Naive thymus-derived CD4-positive, alpha-beta T cell (primary cell): Measurements from ENCODE around the gene FAM32A. TPM values are rescaled to one million over a fixed set of nuclear protein-coding genes. Genes with fewer than 3 reads are reported as not detected.

ENCODE experiments used
- ATAC-seq: fragments of 150-1000 bp; cut with Tn5 transposase; 2 replicates; pipeline ENCODE4 v1.10.0; 2021; ENCODE audit warnings: mild to moderate bottlenecking, moderate library complexity
- CTCF ChIA-PET: fragments of 350-600 bp; sonication (Branson Sonifier 250); formaldehyde crosslinking; loops from one replicate; lab custom pipeline; 2021; ENCODE audit warnings: antibody characterized with exemption; lab: Charles Lee
- POLR2A ChIA-PET: fragments of 350-600 bp; sonication (Branson Sonifier 250); formaldehyde crosslinking; loops from one replicate; lab custom pipeline; 2021; ENCODE audit warnings: antibody characterized with exemption, inconsistent platforms; lab: Charles Lee
- DNase-seq, 9 donors: peaks; one replicate each; pipeline versions ENCODE4 v3.0.0 to v3.0.0-alpha.2; 2020 to 2022; ENCODE audit warnings: mixed read lengths in 1 of 9
- H3K27ac ChIP-seq: one replicate; pipeline ENCODE4 v1.7.0; 2013; ENCODE audit warnings: mild to moderate bottlenecking, low read depth, low read length, moderate library complexity
- H3K27me3 ChIP-seq, 2 donors: one replicate each; pipeline ENCODE4 v1.7.0; 2013; ENCODE audit warnings: low read length in 2 of 2, mild to moderate bottlenecking in 2 of 2, moderate library complexity in 2 of 2; ENCODE audit not compliant: control insufficient read depth in 2 of 2, insufficient read depth in 2 of 2
- H3K36me3 ChIP-seq, 3 experiments: 1 replicate in 2 of 3; 2 replicates in 1 of 3; pipeline ENCODE4 v1.7.0; 2013; ENCODE audit warnings: low read length in 3 of 3, mild to moderate bottlenecking in 3 of 3, moderate library complexity in 1 of 3; ENCODE audit not compliant: insufficient read depth in 3 of 3, control insufficient read depth in 2 of 3
- H3K4me1 ChIP-seq, 2 donors: one replicate each; pipeline ENCODE4 v1.7.0; 2013; ENCODE audit warnings: low read length in 2 of 2, mild to moderate bottlenecking in 2 of 2, moderate library complexity in 1 of 2; ENCODE audit not compliant: control insufficient read depth in 2 of 2, insufficient read depth in 2 of 2
- H3K4me3 ChIP-seq: 2 replicates; pipeline ENCODE4 v1.7.0; 2013; ENCODE audit warnings: mild to moderate bottlenecking, low read length
- H3K9me3 ChIP-seq, 3 experiments: 1 replicate in 2 of 3; 2 replicates in 1 of 3; pipeline ENCODE4 v1.7.0; 2013; ENCODE audit warnings: low read length in 3 of 3; ENCODE audit not compliant: control insufficient read depth in 2 of 3
- H3K27ac Mint-ChIP-seq, 9 donors: one replicate each; pipeline ENCODE4 v1.8.0; 2020 to 2022; ENCODE audit warnings: mixed read lengths in 9 of 9, mild to moderate bottlenecking in 8 of 9, moderate library complexity in 5 of 9, inconsistent platforms in 2 of 9
- H3K27me3 Mint-ChIP-seq, 5 donors: one replicate each; pipeline ENCODE4 v1.8.0; 2021 to 2022; ENCODE audit warnings: mixed read lengths in 5 of 5, mild to moderate bottlenecking in 1 of 5
- H3K36me3 Mint-ChIP-seq, 5 donors: one replicate each; pipeline ENCODE4 v1.8.0; 2020 to 2022; ENCODE audit warnings: mixed read lengths in 5 of 5, mild to moderate bottlenecking in 3 of 5, inconsistent platforms in 1 of 5
- H3K4me1 Mint-ChIP-seq, 7 donors: one replicate each; pipeline ENCODE4 v1.8.0; 2020 to 2022; ENCODE audit warnings: mixed read lengths in 7 of 7, mild to moderate bottlenecking in 3 of 7, inconsistent platforms in 1 of 7
- H3K4me3 Mint-ChIP-seq, 10 donors: one replicate each; pipeline ENCODE4 v1.8.0; 2020 to 2022; ENCODE audit warnings: mild to moderate bottlenecking in 10 of 10, mixed read lengths in 10 of 10, moderate library complexity in 6 of 10, inconsistent platforms in 2 of 10
- H3K9me3 Mint-ChIP-seq, 11 donors: one replicate each; pipeline ENCODE4 v1.8.0; 2020 to 2022; ENCODE audit warnings: mixed read lengths in 11 of 11, mild to moderate bottlenecking in 4 of 11, inconsistent platforms in 1 of 11, moderate library complexity in 1 of 11
- intact Hi-C, 2 donors: fragments of 100-400 bp; cut with micrococcal nuclease; formaldehyde crosslinking; loops; one replicate each; pipeline ENCODE4 v1.15.1; 2023
- polyA plus RNA-seq, 2 donors: library from polyadenylated mRNA; unstranded; fragments of 300-500 nt; fragmentation: Illumina TruSeq; gene quantifications; one replicate each; pipeline ENCODE4 v1.2.3, GENCODE V29; 2021
- total RNA-seq, 6 experiments: library from RNA in 5 of 6; stranded (reverse) in 5 of 6; gene quantifications; 1 replicate in 5 of 6; 2 replicates in 1 of 6; pipeline ENCODE4 v1.2.3 and lab custom pipeline; 2021 to 2026

Gene FAM32A
- total and polyA plus RNA-seq, 7 experiments from 2014 or later: 45.9 to 177 (median 66.3) TPM

GRCh38 chr19:16142032-16142580 is 43.1 kb upstream of the FAM32A start:
- H3K4me1 Mint-ChIP-seq: peaks cover 25 to 54% (median 31%) of the 10 kb centered on the region in 7 donors
- CTCF ChIA-PET: interaction anchor here (1.1 kb wide), 1 partner anchor 81 kb away, joined by 3 read pairs; no protein-coding TSS in a partner anchor
- H3K9me3 ChIP-seq: no peaks in the 10 kb centered on the region

GRCh38 chr19:16143399-16144215 is 41.6 kb upstream of the FAM32A start, which contains the start of gene HSH2D:
HSH2D (plus strand) TSS chr19:16143685; CDS start chr19:16148751, 5,066 bp downstream.
- intact Hi-C loops: loop anchor here (1.0 to 2.0 kb wide), 5 partner anchors 25 to 65 kb away; partner anchors contain the start of genes RAB8A (in 2 of the 2) and FAM32A (in 1 of the 2)
- Histone ChIP-seq H3K36me3 (peaks cover 0 to 4% (median 0%) of the 10 kb centered on the region in 3 experiments), H3K27me3 (no peaks in the 10 kb centered on the region), H3K4me3 (peak within 1 kb of the TSS; percentile 95), H3K27ac (peak within 1 kb of the TSS; percentile 94), H3K4me1 (peaks cover 12 to 26% of the 10 kb centered on the region in 2 donors), H3K9me3 (no peaks in the 10 kb centered on the region)
- Mint-ChIP-seq H3K9me3 (peaks cover 0 to 2% (median 0%) of the 10 kb centered on the region in 11 donors), H3K27ac (peak within 1 kb of the TSS; percentile 92 to 100 (median 96)), H3K4me3 (peak within 1 kb of the TSS; percentile 88 to 100 (median 95)), H3K27me3 (no peaks in the 10 kb centered on the region), H3K4me1 (peaks cover 25 to 57% (median 31%) of the 10 kb centered on the region in 7 donors), H3K36me3 (peaks cover 0 to 18% (median 0%) of the 10 kb centered on the region in 5 donors)
- ATAC-seq (peak; percentile 94), DNase-seq (peak; percentile 57 to 83 (median 81))
- CTCF ChIA-PET: interaction anchor here (1.1 to 1.3 kb wide), 4 partner anchors 33 to 102 kb away, joined by 3 to 5 read pairs (median 3); no protein-coding TSS in a partner anchor
- POLR2A ChIA-PET: interaction anchor here (0.5 to 1.7 kb wide), 13 partner anchors 14 to 907 kb away, joined by 3 to 7 read pairs (median 4); partner anchors contain the start of genes RAB8A and TPM4

More at GRCh38 chr19:16142032-16142580, 43.1 kb upstream of the FAM32A start:
- POLR2A ChIA-PET: no interaction called here
- DNase-seq: no peak
- peaks cover 0 to 21% (median 0%) of the 10 kb centered on the region in 5 donors for H3K36me3 Mint-ChIP-seq
- peak overlapping the region in 5 of 10 donors; percentile 14 to 53 (median 28) for H3K4me3 Mint-ChIP-seq
- no peaks in the 10 kb centered on the region for H3K27me3 Mint-ChIP-seq
- no peaks in the 10 kb centered on the region for H3K27me3 ChIP-seq
- H3K4me1 ChIP-seq: peaks cover 12 to 26% of the 10 kb centered on the region in 2 donors
- H3K36me3 ChIP-seq: no peaks in the 10 kb centered on the region
- H3K27ac ChIP-seq: no peak overlapping the region
- ATAC-seq: no peak
- intact Hi-C loops: loop anchor here in 1 of 2 donors (2.0 kb wide), 3 partner anchors 23 to 63 kb away; partner anchors contain the start of gene RAB8A
- H3K9me3 Mint-ChIP-seq: peaks cover 0 to 2% (median 0%) of the 10 kb centered on the region in 11 donors
- H3K27ac Mint-ChIP-seq: peak overlapping the region in 5 of 9 donors; percentile 36 to 82 (median 50)
- H3K4me3 ChIP-seq: no peak overlapping the region

GRCh38 chr19:16144216-16144581 is 41.0 kb upstream of the FAM32A start:
- Histone ChIP-seq H3K9me3 (no peaks in the 10 kb centered on the region), H3K4me3 (peak overlapping the region; percentile 95), H3K27me3 (no peaks in the 10 kb centered on the region), H3K27ac (peak overlapping the region; percentile 94), H3K4me1 (peaks cover 12 to 26% of the 10 kb centered on the region in 2 donors), H3K36me3 (peaks cover 0 to 10% (median 0%) of the 10 kb centered on the region in 3 experiments)
- peak overlapping the region; percentile 92 to 100 (median 96) for H3K27ac Mint-ChIP-seq
- H3K4me1 Mint-ChIP-seq: peaks cover 25 to 61% (median 31%) of the 10 kb centered on the region in 7 donors
- H3K9me3 Mint-ChIP-seq: peaks cover 0 to 2% (median 0%) of the 10 kb centered on the region in 11 donors
- DNase-seq (no peak), ATAC-seq (no peak)
- ChIA-PET POLR2A (interaction anchor here (0.5 to 1.7 kb wide), 10 partner anchors 13 to 765 kb away, joined by 3 to 7 read pairs (median 5); partner anchors contain the start of gene RAB8A), CTCF (interaction anchor here (0.6 to 1.3 kb wide), 5 partner anchors 10 to 102 kb away, joined by 3 to 5 read pairs (median 3); no protein-coding TSS in a partner anchor)
- H3K4me3 Mint-ChIP-seq: peak overlapping the region; percentile 88 to 100 (median 95)
- H3K27me3 Mint-ChIP-seq: no peaks in the 10 kb centered on the region
- intact Hi-C loops: no loop called here
- H3K36me3 Mint-ChIP-seq: peaks cover 0 to 20% (median 0%) of the 10 kb centered on the region in 5 donors

GRCh38 chr19:16146112-16146511 is 39.1 kb upstream of the FAM32A start:
- Histone ChIP-seq H3K4me1 (peaks cover 12 to 15% of the 10 kb centered on the region in 2 donors), H3K27ac (no peak overlapping the region), H3K36me3 (peaks cover 0 to 26% (median 0%) of the 10 kb centered on the region in 3 experiments), H3K4me3 (no peak overlapping the region), H3K9me3 (no peaks in the 10 kb centered on the region), H3K27me3 (no peaks in the 10 kb centered on the region)
- Mint-ChIP-seq H3K27ac (peak overlapping the region in 6 of 9 donors; percentile 12 to 100 (median 80)), H3K36me3 (peaks cover 0 to 24% (median 0%) of the 10 kb centered on the region in 5 donors), H3K4me1 (peaks cover 24 to 56% (median 31%) of the 10 kb centered on the region in 7 donors), H3K4me3 (peak overlapping the region in 9 of 10 donors; percentile 23 to 100 (median 34)), H3K9me3 (peaks cover 0 to 2% (median 0%) of the 10 kb centered on the region in 11 donors), H3K27me3 (no peaks in the 10 kb centered on the region)
- intact Hi-C loops: no loop called here
- DNase-seq: no peak
- POLR2A ChIA-PET: interaction anchor here (0.6 kb wide), 1 partner anchor 479 kb away, joined by 3 read pairs; no protein-coding TSS in a partner anchor
- CTCF ChIA-PET: no interaction called here
- ATAC-seq: no peak

- H3K27me3 Mint-ChIP-seq: no peaks in the 10 kb centered on the region
- no peaks in the 10 kb centered on the region for H3K27me3 ChIP-seq
- ChIA-PET POLR2A (no interaction called here), CTCF (no interaction called here)
- H3K4me1 Mint-ChIP-seq: peaks cover 14 to 37% (median 24%) of the 10 kb centered on the region in 7 donors
- peaks cover 8 to 9% of the 10 kb centered on the region in 2 donors for H3K4me1 ChIP-seq
- H3K4me3 ChIP-seq: no peak overlapping the region
- intact Hi-C loops: no loop called here
- ATAC-seq (no peak), DNase-seq (no peak)
- H3K9me3 Mint-ChIP-seq: no peaks in the 10 kb centered on the region
- H3K36me3 ChIP-seq: peaks cover 0 to 47% (median 5%) of the 10 kb centered on the region in 3 experiments
- no peak overlapping the region for H3K27ac ChIP-seq
- H3K4me3 Mint-ChIP-seq: peak overlapping the region in 1 of 10 donors; percentile 47
- peak overlapping the region in 2 of 9 donors; percentile 8 to 69 for H3K27ac Mint-ChIP-seq
- H3K36me3 Mint-ChIP-seq: peaks cover 0 to 31% (median 0%) of the 10 kb centered on the region in 5 donors
- H3K9me3 ChIP-seq: no peaks in the 10 kb centered on the region
Observed at GRCh38 chr19:16148443-16149229, 36.6 kb upstream of the FAM32A start.
